ENCODE measurements around the gene B3GNT8.

DNA sequence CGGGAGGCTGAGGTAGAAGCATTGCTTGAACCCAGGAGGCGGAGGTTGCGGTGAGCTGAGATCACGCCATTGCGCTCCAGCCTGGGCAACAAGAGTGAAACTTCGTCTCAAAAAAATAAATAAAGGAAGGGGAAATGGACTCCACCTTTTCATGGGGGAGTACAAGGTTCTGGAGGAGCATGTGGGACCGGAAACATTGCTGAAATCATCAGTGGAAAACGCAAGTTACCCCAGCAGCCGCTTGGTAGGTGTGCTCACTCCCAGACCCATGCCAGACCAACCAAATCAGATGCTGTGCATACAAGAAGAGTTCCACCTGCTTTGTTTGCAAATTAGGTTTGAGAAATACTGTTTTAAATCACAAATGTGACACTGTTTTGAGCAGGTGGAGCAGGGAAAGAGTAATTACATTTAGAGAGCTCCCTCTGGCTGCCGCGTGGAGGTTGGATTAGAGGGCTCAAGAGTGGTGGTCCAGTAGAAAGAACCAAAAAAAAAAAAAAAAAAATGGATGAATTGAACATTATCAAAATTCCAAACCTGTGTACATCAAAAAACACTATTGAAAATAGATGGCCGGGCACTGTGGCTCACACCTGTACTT, 20.7 kb upstream of the B3GNT8 start:
- TF ChIP-seq, protein P1, sequence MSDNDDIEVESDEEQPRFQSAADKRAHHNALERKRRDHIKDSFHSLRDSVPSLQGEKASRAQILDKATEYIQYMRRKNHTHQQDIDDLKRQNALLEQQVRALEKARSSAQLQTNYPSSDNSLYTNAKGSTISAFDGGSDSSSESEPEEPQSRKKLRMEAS (IDR thresholded peaks at IDR 0.05): no peak
- TF ChIP-seq, protein P2, sequence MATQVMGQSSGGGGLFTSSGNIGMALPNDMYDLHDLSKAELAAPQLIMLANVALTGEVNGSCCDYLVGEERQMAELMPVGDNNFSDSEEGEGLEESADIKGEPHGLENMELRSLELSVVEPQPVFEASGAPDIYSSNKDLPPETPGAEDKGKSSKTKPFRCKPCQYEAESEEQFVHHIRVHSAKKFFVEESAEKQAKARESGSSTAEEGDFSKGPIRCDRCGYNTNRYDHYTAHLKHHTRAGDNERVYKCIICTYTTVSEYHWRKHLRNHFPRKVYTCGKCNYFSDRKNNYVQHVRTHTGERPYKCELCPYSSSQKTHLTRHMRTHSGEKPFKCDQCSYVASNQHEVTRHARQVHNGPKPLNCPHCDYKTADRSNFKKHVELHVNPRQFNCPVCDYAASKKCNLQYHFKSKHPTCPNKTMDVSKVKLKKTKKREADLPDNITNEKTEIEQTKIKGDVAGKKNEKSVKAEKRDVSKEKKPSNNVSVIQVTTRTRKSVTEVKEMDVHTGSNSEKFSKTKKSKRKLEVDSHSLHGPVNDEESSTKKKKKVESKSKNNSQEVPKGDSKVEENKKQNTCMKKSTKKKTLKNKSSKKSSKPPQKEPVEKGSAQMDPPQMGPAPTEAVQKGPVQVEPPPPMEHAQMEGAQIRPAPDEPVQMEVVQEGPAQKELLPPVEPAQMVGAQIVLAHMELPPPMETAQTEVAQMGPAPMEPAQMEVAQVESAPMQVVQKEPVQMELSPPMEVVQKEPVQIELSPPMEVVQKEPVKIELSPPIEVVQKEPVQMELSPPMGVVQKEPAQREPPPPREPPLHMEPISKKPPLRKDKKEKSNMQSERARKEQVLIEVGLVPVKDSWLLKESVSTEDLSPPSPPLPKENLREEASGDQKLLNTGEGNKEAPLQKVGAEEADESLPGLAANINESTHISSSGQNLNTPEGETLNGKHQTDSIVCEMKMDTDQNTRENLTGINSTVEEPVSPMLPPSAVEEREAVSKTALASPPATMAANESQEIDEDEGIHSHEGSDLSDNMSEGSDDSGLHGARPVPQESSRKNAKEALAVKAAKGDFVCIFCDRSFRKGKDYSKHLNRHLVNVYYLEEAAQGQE (IDR thresholded peaks at IDR 0.05; ENCODE audit: low read depth): no peak
- TF ChIP-seq, protein P3, sequence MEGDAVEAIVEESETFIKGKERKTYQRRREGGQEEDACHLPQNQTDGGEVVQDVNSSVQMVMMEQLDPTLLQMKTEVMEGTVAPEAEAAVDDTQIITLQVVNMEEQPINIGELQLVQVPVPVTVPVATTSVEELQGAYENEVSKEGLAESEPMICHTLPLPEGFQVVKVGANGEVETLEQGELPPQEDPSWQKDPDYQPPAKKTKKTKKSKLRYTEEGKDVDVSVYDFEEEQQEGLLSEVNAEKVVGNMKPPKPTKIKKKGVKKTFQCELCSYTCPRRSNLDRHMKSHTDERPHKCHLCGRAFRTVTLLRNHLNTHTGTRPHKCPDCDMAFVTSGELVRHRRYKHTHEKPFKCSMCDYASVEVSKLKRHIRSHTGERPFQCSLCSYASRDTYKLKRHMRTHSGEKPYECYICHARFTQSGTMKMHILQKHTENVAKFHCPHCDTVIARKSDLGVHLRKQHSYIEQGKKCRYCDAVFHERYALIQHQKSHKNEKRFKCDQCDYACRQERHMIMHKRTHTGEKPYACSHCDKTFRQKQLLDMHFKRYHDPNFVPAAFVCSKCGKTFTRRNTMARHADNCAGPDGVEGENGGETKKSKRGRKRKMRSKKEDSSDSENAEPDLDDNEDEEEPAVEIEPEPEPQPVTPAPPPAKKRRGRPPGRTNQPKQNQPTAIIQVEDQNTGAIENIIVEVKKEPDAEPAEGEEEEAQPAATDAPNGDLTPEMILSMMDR (IDR thresholded peaks at IDR 0.05 in 2 of 3, conservative IDR thresholded peaks at IDR 0.05 in 1 of 3; ENCODE audit: borderline replicate concordance in 1 of 3, insufficient read depth in 1 of 3, low read depth in 2 of 3, low read length in 2 of 3): 0 out of 6 replicates have a peak, but pooled peaks of 2 of the 3 experiments have one; percentile 9 to 12
- no peak for TF ChIP-seq POLR2AphosphoS5 (IDR thresholded peaks at IDR 0.05; ENCODE audit: low read depth, low read length)
- no peak for TF ChIP-seq POLR2A (IDR thresholded peaks at IDR 0.05; ENCODE audit: borderline replicate concordance, extremely low read depth, insufficient read depth, insufficient read length)
- TF ChIP-seq RAD21 (IDR thresholded peaks at IDR 0.05; ENCODE audit: low read depth): 0 out of 2 replicates have a peak, but pooled peaks have one; percentile 12
- TF ChIP-seq EZH2 (IDR thresholded peaks at IDR 0.05): no peak
- no peak for TF ChIP-seq SIN3A (IDR thresholded peaks at IDR 0.05; ENCODE audit: low read depth)
- TF ChIP-seq, protein P4, sequence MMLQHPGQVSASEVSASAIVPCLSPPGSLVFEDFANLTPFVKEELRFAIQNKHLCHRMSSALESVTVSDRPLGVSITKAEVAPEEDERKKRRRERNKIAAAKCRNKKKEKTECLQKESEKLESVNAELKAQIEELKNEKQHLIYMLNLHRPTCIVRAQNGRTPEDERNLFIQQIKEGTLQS (IDR thresholded peaks at IDR 0.05): no peak
- no peak for TF ChIP-seq YY1 (IDR thresholded peaks at IDR 0.05; ENCODE audit: extremely low read depth, insufficient replicate concordance, low read depth, low read length)
- TF ChIP-seq FOSL1 (IDR thresholded peaks at IDR 0.05; ENCODE audit: low read depth): no peak

Measured in HCT116 (cell line).